ENCODE data around the gene DIS3L2.

DIS3L2 gene

GRCh38 chr2:232316461-232317330 lies 355.2 kb downstream of the DIS3L2 start:
- H3K4me3 ChIP-seq (ENCODE audit: low read depth in 1 of 5, low read length in 5 of 5), result peak overlapping the region in 1 of 5 donors; percentile 26
- H3K36me3 ChIP-seq (ENCODE audit: control insufficient read depth in 5 of 5, insufficient read depth in 5 of 5, low read length in 5 of 5), result no peaks in the 10 kb centered on the region
- peaks cover 3 to 51% (median 32%) of the 10 kb centered on the region in 5 donors for H3K4me1 ChIP-seq (ENCODE audit: control insufficient read depth in 5 of 5, insufficient read depth in 5 of 5, low read length in 5 of 5)
- peaks cover 0 to 8% (median 0%) of the 10 kb centered on the region in 5 donors for H3K9me3 ChIP-seq (ENCODE audit: control insufficient read depth in 5 of 5, low read length in 5 of 5)
- no peaks in the 10 kb centered on the region for H3K27me3 ChIP-seq (ENCODE audit: control insufficient read depth in 5 of 5, insufficient read depth in 4 of 5, low read length in 5 of 5)
- peak overlapping the region in 1 of 5 donors; percentile 27 for H3K9ac ChIP-seq (ENCODE audit: low read length in 5 of 5)
- peak overlapping the region; percentile 63 for H3K27ac ChIP-seq (ENCODE audit: low read depth, low read length)

- Histone ChIP-seq H3K27ac (ENCODE audit: low read depth, low read length) (no peak overlapping the region), H3K4me3 (ENCODE audit: low read depth in 1 of 5, low read length in 5 of 5) (no peak overlapping the region), H3K9me3 (ENCODE audit: control insufficient read depth in 5 of 5, low read length in 5 of 5) (no peaks in the 10 kb centered on the region), H3K27me3 (ENCODE audit: control insufficient read depth in 5 of 5, insufficient read depth in 4 of 5, low read length in 5 of 5) (no peaks in the 10 kb centered on the region), H3K9ac (ENCODE audit: low read length in 5 of 5) (no peak overlapping the region), H3K4me1 (ENCODE audit: control insufficient read depth in 5 of 5, insufficient read depth in 5 of 5, low read length in 5 of 5) (peaks cover 3 to 51% (median 32%) of the 10 kb centered on the region in 5 donors), H3K36me3 (ENCODE audit: control insufficient read depth in 5 of 5, insufficient read depth in 5 of 5, low read length in 5 of 5) (no peaks in the 10 kb centered on the region)
Observed at GRCh38 chr2:232318169-232318855, 356.8 kb downstream of the DIS3L2 start.

GRCh38 chr2:232319067-232319802 lies 357.7 kb downstream of the DIS3L2 start:
- no peak overlapping the region for H3K4me3 ChIP-seq (ENCODE audit: low read depth in 1 of 5, low read length in 5 of 5)
- no peaks in the 10 kb centered on the region for H3K36me3 ChIP-seq (ENCODE audit: control insufficient read depth in 5 of 5, insufficient read depth in 5 of 5, low read length in 5 of 5)
- H3K4me1 ChIP-seq (ENCODE audit: control insufficient read depth in 5 of 5, insufficient read depth in 5 of 5, low read length in 5 of 5), result peaks cover 3 to 47% (median 29%) of the 10 kb centered on the region in 5 donors
- no peak overlapping the region for H3K9ac ChIP-seq (ENCODE audit: low read length in 5 of 5)
- H3K9me3 ChIP-seq (ENCODE audit: control insufficient read depth in 5 of 5, low read length in 5 of 5), result no peaks in the 10 kb centered on the region
- no peaks in the 10 kb centered on the region for H3K27me3 ChIP-seq (ENCODE audit: control insufficient read depth in 5 of 5, insufficient read depth in 4 of 5, low read length in 5 of 5)
- no peak overlapping the region for H3K27ac ChIP-seq (ENCODE audit: low read depth, low read length)

DNA sequence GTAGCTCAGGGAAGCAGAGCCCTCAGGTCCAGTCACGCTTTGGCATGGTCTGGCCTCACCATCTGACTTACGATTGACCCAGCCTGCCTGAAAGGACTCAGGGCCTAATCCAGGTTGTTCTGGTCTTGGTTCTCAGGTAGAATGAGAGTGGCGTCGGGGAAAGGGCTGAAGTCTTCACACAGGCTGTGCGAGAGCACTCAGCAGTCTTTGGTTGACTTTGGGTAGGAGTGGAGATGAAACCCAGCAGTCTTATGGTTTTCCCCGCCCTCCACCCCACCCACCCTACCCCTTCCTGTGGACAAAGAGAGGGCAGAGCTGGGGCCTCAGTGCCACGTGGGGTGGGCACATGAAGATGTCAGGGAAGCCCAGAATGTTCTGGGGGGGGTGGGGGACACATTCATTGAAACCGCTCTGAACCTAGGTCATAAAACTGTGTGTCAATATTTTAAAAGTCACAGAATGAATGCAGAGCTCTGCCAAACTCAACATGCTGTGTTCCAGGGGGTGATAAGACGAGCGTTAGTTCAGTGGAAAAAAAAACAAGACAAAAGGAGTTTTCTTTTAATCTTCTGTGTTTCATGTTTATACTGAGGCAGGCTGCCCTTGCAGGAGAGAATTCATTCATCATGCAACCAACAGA lies 358.4 kb downstream of the DIS3L2 start:
- no peak overlapping the region for H3K27ac ChIP-seq (ENCODE audit: low read depth, low read length)

DNA sequence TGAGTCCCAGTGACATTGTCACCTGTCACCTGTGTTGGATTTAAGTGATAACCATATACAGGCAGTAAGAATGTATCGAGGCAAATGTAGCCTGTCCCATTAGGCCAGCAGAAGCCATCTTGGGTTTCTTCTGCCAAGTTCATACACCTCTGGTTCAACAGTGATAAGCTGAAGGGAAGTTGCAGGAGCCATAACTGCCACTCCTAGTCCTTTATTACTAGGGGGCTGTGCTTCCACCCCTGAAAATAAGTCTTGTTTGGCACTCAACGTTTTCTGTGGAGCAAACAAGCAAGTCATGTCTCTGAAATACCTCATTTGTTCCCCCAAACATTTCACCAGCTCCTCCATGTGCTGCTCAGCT lies 358.9 kb downstream of the DIS3L2 start:
- Histone ChIP-seq H3K9me3 (ENCODE audit: control insufficient read depth in 5 of 5, low read length in 5 of 5) (no peaks in the 10 kb centered on the region), H3K9ac (ENCODE audit: low read length in 5 of 5) (no peak overlapping the region), H3K27ac (ENCODE audit: low read depth, low read length) (no peak overlapping the region), H3K4me3 (ENCODE audit: low read depth in 1 of 5, low read length in 5 of 5) (no peak overlapping the region), H3K27me3 (ENCODE audit: control insufficient read depth in 5 of 5, insufficient read depth in 4 of 5, low read length in 5 of 5) (no peaks in the 10 kb centered on the region), H3K36me3 (ENCODE audit: control insufficient read depth in 5 of 5, insufficient read depth in 5 of 5, low read length in 5 of 5) (no peaks in the 10 kb centered on the region), H3K4me1 (ENCODE audit: control insufficient read depth in 5 of 5, insufficient read depth in 5 of 5, low read length in 5 of 5) (peaks cover 0 to 36% (median 17%) of the 10 kb centered on the region in 5 donors)

More for the DNA sequence above, 358.4 kb downstream of the DIS3L2 start:
- H3K27me3 ChIP-seq (ENCODE audit: control insufficient read depth in 5 of 5, insufficient read depth in 4 of 5, low read length in 5 of 5), result no peaks in the 10 kb centered on the region
- no peaks in the 10 kb centered on the region for H3K36me3 ChIP-seq (ENCODE audit: control insufficient read depth in 5 of 5, insufficient read depth in 5 of 5, low read length in 5 of 5)
- H3K9me3 ChIP-seq (ENCODE audit: control insufficient read depth in 5 of 5, low read length in 5 of 5), result no peaks in the 10 kb centered on the region
- H3K4me3 ChIP-seq (ENCODE audit: low read depth in 1 of 5, low read length in 5 of 5), result no peak overlapping the region
- H3K9ac ChIP-seq (ENCODE audit: low read length in 5 of 5), result no peak overlapping the region
- H3K4me1 ChIP-seq (ENCODE audit: control insufficient read depth in 5 of 5, insufficient read depth in 5 of 5, low read length in 5 of 5), result peaks cover 2 to 41% (median 22%) of the 10 kb centered on the region in 5 donors

GRCh38 chr2:232321156-232321816 lies 359.8 kb downstream of the DIS3L2 start:
- H3K9me3 ChIP-seq (ENCODE audit: control insufficient read depth in 5 of 5, low read length in 5 of 5), result no peaks in the 10 kb centered on the region
- no peaks in the 10 kb centered on the region for H3K36me3 ChIP-seq (ENCODE audit: control insufficient read depth in 5 of 5, insufficient read depth in 5 of 5, low read length in 5 of 5)
- no peaks in the 10 kb centered on the region for H3K27me3 ChIP-seq (ENCODE audit: control insufficient read depth in 5 of 5, insufficient read depth in 4 of 5, low read length in 5 of 5)
- no peak overlapping the region for H3K27ac ChIP-seq (ENCODE audit: low read depth, low read length)
- H3K4me3 ChIP-seq (ENCODE audit: low read depth in 1 of 5, low read length in 5 of 5), result no peak overlapping the region
- H3K9ac ChIP-seq (ENCODE audit: low read length in 5 of 5), result no peak overlapping the region
- peaks cover 0 to 32% (median 10%) of the 10 kb centered on the region in 5 donors for H3K4me1 ChIP-seq (ENCODE audit: control insufficient read depth in 5 of 5, insufficient read depth in 5 of 5, low read length in 5 of 5)

GRCh38 chr2:232321817-232322559 lies 360.5 kb downstream of the DIS3L2 start:
- Histone ChIP-seq H3K4me3 (ENCODE audit: low read depth in 1 of 5, low read length in 5 of 5) (no peak overlapping the region), H3K27ac (ENCODE audit: low read depth, low read length) (no peak overlapping the region), H3K27me3 (ENCODE audit: control insufficient read depth in 5 of 5, insufficient read depth in 4 of 5, low read length in 5 of 5) (no peaks in the 10 kb centered on the region), H3K4me1 (ENCODE audit: control insufficient read depth in 5 of 5, insufficient read depth in 5 of 5, low read length in 5 of 5) (peaks cover 0 to 30% (median 4%) of the 10 kb centered on the region in 5 donors), H3K36me3 (ENCODE audit: control insufficient read depth in 5 of 5, insufficient read depth in 5 of 5, low read length in 5 of 5) (no peaks in the 10 kb centered on the region), H3K9ac (ENCODE audit: low read length in 5 of 5) (no peak overlapping the region), H3K9me3 (ENCODE audit: control insufficient read depth in 5 of 5, low read length in 5 of 5) (no peaks in the 10 kb centered on the region)

GRCh38 chr2:232322560-232323327 lies 361.2 kb downstream of the DIS3L2 start:
- no peak overlapping the region for H3K27ac ChIP-seq (ENCODE audit: low read depth, low read length)
- H3K27me3 ChIP-seq (ENCODE audit: control insufficient read depth in 5 of 5, insufficient read depth in 4 of 5, low read length in 5 of 5), result no peaks in the 10 kb centered on the region
- peaks cover 0 to 22% (median 0%) of the 10 kb centered on the region in 5 donors for H3K4me1 ChIP-seq (ENCODE audit: control insufficient read depth in 5 of 5, insufficient read depth in 5 of 5, low read length in 5 of 5)

More at GRCh38 chr2:232322560-232323327, 361.2 kb downstream of the DIS3L2 start:
- H3K9me3 ChIP-seq (ENCODE audit: control insufficient read depth in 5 of 5, low read length in 5 of 5), result no peaks in the 10 kb centered on the region
- no peaks in the 10 kb centered on the region for H3K36me3 ChIP-seq (ENCODE audit: control insufficient read depth in 5 of 5, insufficient read depth in 5 of 5, low read length in 5 of 5)
- H3K9ac ChIP-seq (ENCODE audit: low read length in 5 of 5), result no peak overlapping the region
- H3K4me3 ChIP-seq (ENCODE audit: low read depth in 1 of 5, low read length in 5 of 5), result no peak overlapping the region

All from subcutaneous abdominal adipose tissue (tissue), 5 donors.